GM23338 (cell line): ENCODE results near the gene DSE. TPM values are rescaled to one million over a fixed set of nuclear protein-coding genes. Genes with fewer than 3 reads are reported as not detected.

Experiments used
- ATAC-seq: fragments of 200-7000 bp; cut with Tn5 transposase; 3 replicates; pipeline ENCODE4 v1.9.1; 2020
- DNase-seq: peaks from one replicate; pipeline ENCODE4 v3.0.0-alpha.2; 2015; ENCODE audit warnings: low spot score
- H2AFZ ChIP-seq: fragments of 200-600 bp; sonication (generic); 2 replicates; pipeline ENCODE4 v1.8.0; 2016; ENCODE audit warnings: antibody characterized with exemption, mild to moderate bottlenecking, moderate library complexity
- H3F3A ChIP-seq: fragments of 200-600 bp; sonication (generic); replicated peaks from 2 replicates; pipeline ENCODE4 v1.8.0; 2017; ENCODE audit warnings: antibody characterized with exemption, mixed run types, low read depth
- H3K27ac ChIP-seq: fragments of 200-600 bp; sonication (generic); 2 replicates; pipeline ENCODE4 v1.6.1; 2016; ENCODE audit warnings: low read depth
- H3K27me3 ChIP-seq: fragments of 200-600 bp; sonication (generic); 2 replicates; pipeline ENCODE4 v1.8.0; 2016; ENCODE audit warnings: mild to moderate bottlenecking, mixed run types, moderate library complexity; ENCODE audit not compliant: insufficient read depth
- H3K36me3 ChIP-seq: fragments of 200-600 bp; sonication (generic); 2 replicates; pipeline ENCODE4 v1.8.0; 2016; ENCODE audit warnings: mild to moderate bottlenecking; ENCODE audit not compliant: insufficient read depth
- H3K4me1 ChIP-seq: fragments of 200-600 bp; sonication (generic); 2 replicates; pipeline ENCODE4 v1.8.0; 2016; ENCODE audit warnings: mild to moderate bottlenecking, moderate library complexity; ENCODE audit not compliant: insufficient read depth
- H3K4me2 ChIP-seq: fragments of 200-600 bp; sonication (generic); 2 replicates; pipeline ENCODE4 v1.7.1; 2017; ENCODE audit warnings: mixed run types
- H3K4me3 ChIP-seq: fragments of 200-600 bp; sonication (generic); 2 replicates; pipeline ENCODE4 v1.6.1; 2016; ENCODE audit warnings: mixed run types
- H3K79me2 ChIP-seq: fragments of 200-600 bp; sonication (generic); replicated peaks from 2 replicates; pipeline ENCODE4 v1.8.0; 2017; ENCODE audit warnings: mild to moderate bottlenecking; ENCODE audit not compliant: insufficient read depth
- H3K9me2 ChIP-seq: fragments of 200-600 bp; sonication (generic); 2 replicates; pipeline ENCODE4 v1.8.0; 2017; ENCODE audit not compliant: insufficient read depth
- H4K20me1 ChIP-seq: fragments of 200-600 bp; sonication (generic); replicated peaks from 2 replicates; pipeline ENCODE4 v1.8.0; 2017; ENCODE audit warnings: mild to moderate bottlenecking; ENCODE audit not compliant: insufficient read depth
- H3K27ac Mint-ChIP-seq: 2 replicates; pipeline ENCODE4 v1.8.0; 2020; ENCODE audit warnings: inconsistent platforms, mild to moderate bottlenecking, moderate library complexity, mixed read lengths
- H3K27me3 Mint-ChIP-seq: 3 replicates; pipeline ENCODE4 v1.8.0; 2022; ENCODE audit warnings: low read depth, mild to moderate bottlenecking, moderate library complexity, mixed read lengths, inconsistent platforms; ENCODE audit not compliant: insufficient read depth, poor library complexity
- H3K36me3 Mint-ChIP-seq: 3 replicates; pipeline ENCODE4 v1.8.0; 2021; ENCODE audit warnings: low read depth, mild to moderate bottlenecking, inconsistent platforms, moderate library complexity, mixed read lengths
- H3K4me1 Mint-ChIP-seq: 3 replicates; pipeline ENCODE4 v1.8.0; 2020; ENCODE audit warnings: mild to moderate bottlenecking, inconsistent platforms, mixed read lengths
- H3K4me3 Mint-ChIP-seq: 3 replicates; pipeline ENCODE4 v1.8.0; 2021; ENCODE audit warnings: moderate library complexity, mild to moderate bottlenecking, inconsistent platforms, mixed read lengths
- H3K9me3 Mint-ChIP-seq: 3 replicates; pipeline ENCODE4 v1.8.0; 2020; ENCODE audit warnings: moderate library complexity, mild to moderate bottlenecking, inconsistent platforms, mixed read lengths
- EZH2 ChIP-seq: fragments of 200-600 bp; sonication (generic); IDR thresholded peaks from one replicate; pipeline ENCODE4 v1.8.0; 2017; ENCODE audit warnings: antibody characterized with exemption, mild to moderate bottlenecking, low read depth; ENCODE audit not compliant: unreplicated experiment
- EZH2phosphoT487 ChIP-seq: fragments of 200-600 bp; sonication (generic); IDR thresholded peaks from one replicate; pipeline ENCODE4 v1.8.1; 2018; ENCODE audit warnings: antibody characterized with exemption; ENCODE audit not compliant: unreplicated experiment
- POLR2AphosphoS5 ChIP-seq: IDR thresholded peaks from 2 replicates; pipeline ENCODE4 v1.6.1; 2016; ENCODE audit warnings: antibody characterized with exemption, low read depth
- STAT1 ChIP-seq: IDR thresholded peaks from one replicate; pipeline ENCODE4 v1.6.1; 2016; ENCODE audit warnings: antibody characterized with exemption; ENCODE audit not compliant: unreplicated experiment
- ZNF114 ChIP-seq: fragments of 250-450 bp; sonication (Bioruptor Pico); IDR thresholded peaks from 2 replicates; pipeline ENCODE4 v1.5.0; 2020; ENCODE audit warnings: mild to moderate bottlenecking, moderate library complexity
- ZNF331 ChIP-seq: fragments of 250-450 bp; sonication (Bioruptor Pico); IDR thresholded peaks from 2 replicates; pipeline ENCODE4 v1.5.0; 2020; ENCODE audit warnings: low read depth, mild to moderate bottlenecking, moderate library complexity
- polyA plus RNA-seq: library from polyadenylated mRNA; unstranded; fragments of >200 nt; fragmentation: Nextera tagmentation; extraction: Ambion mirVana; gene quantifications from 2 replicates; pipeline ENCODE4 v1.2.1, GENCODE V29; 2016
- total RNA-seq: library from RNA; depleted of rRNA; stranded (reverse); fragments of >200 nt; shearing (Covaris generic); gene quantifications from 2 replicates; pipeline ENCODE4 v1.2.3, GENCODE V29; 2014
- TF ChIP-seq, protein P1 (sequence below): IDR thresholded peaks from 2 replicates; pipeline ENCODE4 v1.6.1; 2016; ENCODE audit warnings: antibody characterized with exemption
- TF ChIP-seq, protein P2 (sequence below), 2 experiments: fragments of 200-600 bp in 1 of 2; sonication (generic) in 1 of 2; conservative IDR thresholded peaks; 2 replicates each; pipeline versions ENCODE4 v1.5.1 to v1.6.1; 2016 to 2017; ENCODE audit warnings: antibody characterized with exemption in 2 of 2, low read depth in 2 of 2, mild to moderate bottlenecking in 2 of 2, moderate library complexity in 1 of 2
- TF ChIP-seq, protein P3 (sequence below): fragments of 250-450 bp; sonication (Bioruptor Pico); IDR thresholded peaks from 2 replicates; pipeline ENCODE4 v1.5.0; 2020; ENCODE audit warnings: mild to moderate bottlenecking, moderate library complexity

DSE gene
- total and polyA plus RNA-seq, 2 experiments from 2014 or later: 18.8 to 45.2 TPM

DNA sequence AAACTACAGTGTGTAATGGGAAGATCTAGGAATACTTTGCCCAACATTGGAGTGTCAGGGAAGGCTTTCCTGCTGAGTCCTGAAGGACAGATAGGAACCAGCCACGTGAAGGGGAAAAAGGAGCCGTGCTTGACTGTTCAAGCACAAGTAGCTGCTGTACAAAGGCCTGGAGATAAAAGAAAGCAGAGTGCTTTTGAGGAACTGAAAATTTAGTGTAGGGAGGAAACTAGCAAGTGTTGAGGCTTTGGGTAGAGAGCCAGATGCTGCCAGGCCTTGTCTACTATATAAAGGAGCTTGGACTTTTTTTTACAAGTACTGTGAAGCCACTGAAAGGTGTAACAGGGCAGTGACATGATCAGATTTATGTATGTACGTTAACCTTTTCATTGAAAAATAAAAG lies 39.0 kb downstream of the DSE start:
- no peak for DNase-seq
- no peaks in the 10 kb centered on the region for H3K27me3 ChIP-seq
- H3K79me2 ChIP-seq: peaks cover 59% of the 10 kb centered on the region
- peaks cover 5% of the 10 kb centered on the region for H3K27me3 Mint-ChIP-seq
- 0 out of 2 replicates have a peak overlapping the region, but pooled peaks have one; percentile 21 for H3K27ac ChIP-seq
- H3K36me3 Mint-ChIP-seq: peaks cover 12% of the 10 kb centered on the region; the same call in 1 of the 3 replicates
- no peak for ATAC-seq
- H3K4me1 ChIP-seq: peaks cover 15% of the 10 kb centered on the region
- no peak overlapping the region for H3K4me2 ChIP-seq
- peak overlapping the region; percentile 63; the same call in 1 of the 2 replicates for H3K27ac Mint-ChIP-seq
- no peaks in the 10 kb centered on the region for H3K9me2 ChIP-seq
- H3F3A ChIP-seq: no peaks in the 10 kb centered on the region
- H3K36me3 ChIP-seq: no peaks in the 10 kb centered on the region
- H3K4me1 Mint-ChIP-seq: peaks cover 39% of the 10 kb centered on the region
- no peaks in the 10 kb centered on the region for H4K20me1 ChIP-seq
- no peak for TF ChIP-seq POLR2AphosphoS5
- no peak for TF ChIP-seq ZNF331 (CRISPR knock-in tag)
- no peak for TF ChIP-seq STAT1
- TF ChIP-seq, protein P1, sequence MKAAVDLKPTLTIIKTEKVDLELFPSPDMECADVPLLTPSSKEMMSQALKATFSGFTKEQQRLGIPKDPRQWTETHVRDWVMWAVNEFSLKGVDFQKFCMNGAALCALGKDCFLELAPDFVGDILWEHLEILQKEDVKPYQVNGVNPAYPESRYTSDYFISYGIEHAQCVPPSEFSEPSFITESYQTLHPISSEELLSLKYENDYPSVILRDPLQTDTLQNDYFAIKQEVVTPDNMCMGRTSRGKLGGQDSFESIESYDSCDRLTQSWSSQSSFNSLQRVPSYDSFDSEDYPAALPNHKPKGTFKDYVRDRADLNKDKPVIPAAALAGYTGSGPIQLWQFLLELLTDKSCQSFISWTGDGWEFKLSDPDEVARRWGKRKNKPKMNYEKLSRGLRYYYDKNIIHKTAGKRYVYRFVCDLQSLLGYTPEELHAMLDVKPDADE: no peak
- TF ChIP-seq, protein P2, sequence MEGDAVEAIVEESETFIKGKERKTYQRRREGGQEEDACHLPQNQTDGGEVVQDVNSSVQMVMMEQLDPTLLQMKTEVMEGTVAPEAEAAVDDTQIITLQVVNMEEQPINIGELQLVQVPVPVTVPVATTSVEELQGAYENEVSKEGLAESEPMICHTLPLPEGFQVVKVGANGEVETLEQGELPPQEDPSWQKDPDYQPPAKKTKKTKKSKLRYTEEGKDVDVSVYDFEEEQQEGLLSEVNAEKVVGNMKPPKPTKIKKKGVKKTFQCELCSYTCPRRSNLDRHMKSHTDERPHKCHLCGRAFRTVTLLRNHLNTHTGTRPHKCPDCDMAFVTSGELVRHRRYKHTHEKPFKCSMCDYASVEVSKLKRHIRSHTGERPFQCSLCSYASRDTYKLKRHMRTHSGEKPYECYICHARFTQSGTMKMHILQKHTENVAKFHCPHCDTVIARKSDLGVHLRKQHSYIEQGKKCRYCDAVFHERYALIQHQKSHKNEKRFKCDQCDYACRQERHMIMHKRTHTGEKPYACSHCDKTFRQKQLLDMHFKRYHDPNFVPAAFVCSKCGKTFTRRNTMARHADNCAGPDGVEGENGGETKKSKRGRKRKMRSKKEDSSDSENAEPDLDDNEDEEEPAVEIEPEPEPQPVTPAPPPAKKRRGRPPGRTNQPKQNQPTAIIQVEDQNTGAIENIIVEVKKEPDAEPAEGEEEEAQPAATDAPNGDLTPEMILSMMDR (conservative IDR thresholded peaks at IDR 0.05; ENCODE audit: low read depth in 2 of 2): no peak
- TF ChIP-seq, protein P3, sequence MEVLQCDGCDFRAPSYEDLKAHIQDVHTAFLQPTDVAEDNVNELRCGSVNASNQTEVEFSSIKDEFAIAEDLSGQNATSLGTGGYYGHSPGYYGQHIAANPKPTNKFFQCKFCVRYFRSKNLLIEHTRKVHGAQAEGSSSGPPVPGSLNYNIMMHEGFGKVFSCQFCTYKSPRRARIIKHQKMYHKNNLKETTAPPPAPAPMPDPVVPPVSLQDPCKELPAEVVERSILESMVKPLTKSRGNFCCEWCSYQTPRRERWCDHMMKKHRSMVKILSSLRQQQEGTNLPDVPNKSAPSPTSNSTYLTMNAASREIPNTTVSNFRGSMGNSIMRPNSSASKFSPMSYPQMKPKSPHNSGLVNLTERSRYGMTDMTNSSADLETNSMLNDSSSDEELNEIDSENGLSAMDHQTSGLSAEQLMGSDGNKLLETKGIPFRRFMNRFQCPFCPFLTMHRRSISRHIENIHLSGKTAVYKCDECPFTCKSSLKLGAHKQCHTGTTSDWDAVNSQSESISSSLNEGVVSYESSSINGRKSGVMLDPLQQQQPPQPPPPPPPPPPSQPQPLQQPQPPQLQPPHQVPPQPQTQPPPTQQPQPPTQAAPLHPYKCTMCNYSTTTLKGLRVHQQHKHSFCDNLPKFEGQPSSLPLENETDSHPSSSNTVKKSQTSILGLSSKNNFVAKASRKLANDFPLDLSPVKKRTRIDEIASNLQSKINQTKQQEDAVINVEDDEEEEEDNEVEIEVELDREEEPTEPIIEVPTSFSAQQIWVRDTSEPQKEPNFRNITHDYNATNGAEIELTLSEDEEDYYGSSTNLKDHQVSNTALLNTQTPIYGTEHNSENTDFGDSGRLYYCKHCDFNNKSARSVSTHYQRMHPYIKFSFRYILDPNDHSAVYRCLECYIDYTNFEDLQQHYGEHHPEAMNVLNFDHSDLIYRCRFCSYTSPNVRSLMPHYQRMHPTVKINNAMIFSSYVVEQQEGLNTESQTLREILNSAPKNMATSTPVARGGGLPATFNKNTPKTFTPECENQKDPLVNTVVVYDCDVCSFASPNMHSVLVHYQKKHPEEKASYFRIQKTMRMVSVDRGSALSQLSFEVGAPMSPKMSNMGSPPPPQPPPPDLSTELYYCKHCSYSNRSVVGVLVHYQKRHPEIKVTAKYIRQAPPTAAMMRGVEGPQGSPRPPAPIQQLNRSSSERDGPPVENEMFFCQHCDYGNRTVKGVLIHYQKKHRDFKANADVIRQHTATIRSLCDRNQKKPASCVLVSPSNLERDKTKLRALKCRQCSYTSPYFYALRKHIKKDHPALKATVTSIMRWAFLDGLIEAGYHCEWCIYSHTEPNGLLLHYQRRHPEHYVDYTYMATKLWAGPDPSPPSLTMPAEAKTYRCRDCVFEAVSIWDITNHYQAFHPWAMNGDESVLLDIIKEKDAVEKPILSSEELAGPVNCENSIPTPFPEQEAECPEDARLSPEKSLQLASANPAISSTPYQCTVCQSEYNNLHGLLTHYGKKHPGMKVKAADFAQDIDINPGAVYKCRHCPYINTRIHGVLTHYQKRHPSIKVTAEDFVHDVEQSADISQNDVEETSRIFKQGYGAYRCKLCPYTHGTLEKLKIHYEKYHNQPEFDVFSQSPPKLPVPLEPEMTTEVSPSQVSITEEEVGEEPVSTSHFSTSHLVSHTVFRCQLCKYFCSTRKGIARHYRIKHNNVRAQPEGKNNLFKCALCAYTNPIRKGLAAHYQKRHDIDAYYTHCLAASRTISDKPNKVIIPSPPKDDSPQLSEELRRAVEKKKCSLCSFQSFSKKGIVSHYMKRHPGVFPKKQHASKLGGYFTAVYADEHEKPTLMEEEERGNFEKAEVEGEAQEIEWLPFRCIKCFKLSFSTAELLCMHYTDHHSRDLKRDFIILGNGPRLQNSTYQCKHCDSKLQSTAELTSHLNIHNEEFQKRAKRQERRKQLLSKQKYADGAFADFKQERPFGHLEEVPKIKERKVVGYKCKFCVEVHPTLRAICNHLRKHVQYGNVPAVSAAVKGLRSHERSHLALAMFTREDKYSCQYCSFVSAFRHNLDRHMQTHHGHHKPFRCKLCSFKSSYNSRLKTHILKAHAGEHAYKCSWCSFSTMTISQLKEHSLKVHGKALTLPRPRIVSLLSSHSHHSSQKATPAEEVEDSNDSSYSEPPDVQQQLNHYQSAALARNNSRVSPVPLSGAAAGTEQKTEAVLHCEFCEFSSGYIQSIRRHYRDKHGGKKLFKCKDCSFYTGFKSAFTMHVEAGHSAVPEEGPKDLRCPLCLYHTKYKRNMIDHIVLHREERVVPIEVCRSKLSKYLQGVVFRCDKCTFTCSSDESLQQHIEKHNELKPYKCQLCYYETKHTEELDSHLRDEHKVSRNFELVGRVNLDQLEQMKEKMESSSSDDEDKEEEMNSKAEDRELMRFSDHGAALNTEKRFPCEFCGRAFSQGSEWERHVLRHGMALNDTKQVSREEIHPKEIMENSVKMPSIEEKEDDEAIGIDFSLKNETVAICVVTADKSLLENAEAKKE (CRISPR knock-in tag): no peak
- no peak for TF ChIP-seq ZNF114 (CRISPR knock-in tag)
- TF ChIP-seq EZH2: no peak
- no peak for TF ChIP-seq EZH2phosphoT487
- no peak overlapping the region for H3K4me3 Mint-ChIP-seq
- H3K4me3 ChIP-seq: no peak overlapping the region
- H3K9me3 Mint-ChIP-seq: no peaks in the 10 kb centered on the region; the same call in 2 of the 3 replicates
- no peak overlapping the region for H2AFZ ChIP-seq
